ENCODE data around the gene CREG1. TPM values are rescaled to one million over a fixed set of nuclear protein-coding genes. Genes with fewer than 3 reads are reported as not detected.

CREG1 gene
- total RNA-seq, 1 experiment from 2014 or later: 63.9 TPM

- ATAC-seq: no peak
- CTCF ChIA-PET: no interaction called here
Observed at GRCh38 chr1:167584581-167584980, 31.0 kb upstream of the CREG1 start.

GRCh38 chr1:167582722-167583121 lies 29.2 kb upstream of the CREG1 start:
- H3K4me2 ChIP-seq (ENCODE audit: low read length): no peak overlapping the region
- BruUV-seq (replicated peaks): no TSS peak
- POLR2A ChIA-PET (ENCODE audit: unreplicated experiment): no interaction called here

More at GRCh38 chr1:167584581-167584980, 31.0 kb upstream of the CREG1 start:
- Histone ChIP-seq H3K9ac (ENCODE audit: low read length) (no peak overlapping the region), H3K4me3 (ENCODE audit: low read length) (no peak overlapping the region), H3K27ac (ENCODE audit: low read length) (no peak overlapping the region), H3K36me3 (ENCODE audit: low read depth, low read length) (no peaks in the 10 kb centered on the region), H3K9me3 (ENCODE audit: low read length) (no peaks in the 10 kb centered on the region), H3K27me3 (ENCODE audit: low read length) (peaks cover 59% of the 10 kb centered on the region), H4K20me1 (ENCODE audit: low read length) (no peaks in the 10 kb centered on the region), H3K9me2 (replicated peaks; ENCODE audit: low read length) (no peaks in the 10 kb centered on the region), H3F3A (ENCODE audit: low read length, unreplicated experiment) (no peaks in the 10 kb centered on the region), H3K79me2 (ENCODE audit: low read length) (no peaks in the 10 kb centered on the region), H3K4me2 (ENCODE audit: low read length) (no peak overlapping the region), H2AFZ (ENCODE audit: low read length) (no peak overlapping the region), H3K4me1 (ENCODE audit: insufficient read depth, low read length) (no peaks in the 10 kb centered on the region)
- intact Hi-C loops (cut with micrococcal nuclease): no loop called here
- TF ChIP-seq CTCF (conservative IDR thresholded peaks at IDR 0.05; ENCODE audit: low read depth, low read length) (no peak), EZH2 (IDR thresholded peaks at IDR 0.05; ENCODE audit: low read length, unreplicated experiment) (no peak), EZH2phosphoT487 (IDR thresholded peaks at IDR 0.05; ENCODE audit: borderline replicate concordance, low read length) (no peak)
- POLR2A ChIA-PET (ENCODE audit: unreplicated experiment): no interaction called here
- no TSS peak for BruUV-seq (replicated peaks)
- DNase-seq: no peak

GRCh38 chr1:167582064-167582463 lies 28.5 kb upstream of the CREG1 start:
- TF ChIP-seq EZH2phosphoT487 (IDR thresholded peaks at IDR 0.05; ENCODE audit: borderline replicate concordance, low read length) (no peak), EZH2 (IDR thresholded peaks at IDR 0.05; ENCODE audit: low read length, unreplicated experiment) (no peak), CTCF (conservative IDR thresholded peaks at IDR 0.05; ENCODE audit: low read depth, low read length) (no peak)
- no peak overlapping the region for H3K27ac ChIP-seq (ENCODE audit: low read length)
- BruUV-seq (replicated peaks): no TSS peak

More at GRCh38 chr1:167582722-167583121, 29.2 kb upstream of the CREG1 start:
- Histone ChIP-seq H3K79me2 (ENCODE audit: low read length) (no peaks in the 10 kb centered on the region), H3K27ac (ENCODE audit: low read length) (no peak overlapping the region), H3K4me1 (ENCODE audit: insufficient read depth, low read length) (no peaks in the 10 kb centered on the region), H4K20me1 (ENCODE audit: low read length) (no peaks in the 10 kb centered on the region), H3K9me3 (ENCODE audit: low read length) (no peaks in the 10 kb centered on the region), H3K9me2 (replicated peaks; ENCODE audit: low read length) (no peaks in the 10 kb centered on the region), H3F3A (ENCODE audit: low read length, unreplicated experiment) (no peaks in the 10 kb centered on the region), H2AFZ (ENCODE audit: low read length) (no peak overlapping the region), H3K27me3 (ENCODE audit: low read length) (peaks cover 72% of the 10 kb centered on the region), H3K4me3 (ENCODE audit: low read length) (no peak overlapping the region), H3K9ac (ENCODE audit: low read length) (no peak overlapping the region), H3K36me3 (ENCODE audit: low read depth, low read length) (no peaks in the 10 kb centered on the region)
- no peak for ATAC-seq
- DNase-seq: no peak
- intact Hi-C loops (cut with micrococcal nuclease): no loop called here
- no peak for TF ChIP-seq EZH2phosphoT487 (IDR thresholded peaks at IDR 0.05; ENCODE audit: borderline replicate concordance, low read length)
- CTCF ChIA-PET: interaction anchor here (0.5 kb wide), 1 partner anchor 240 kb away, joined by 7 read pairs; no protein-coding TSS in a partner anchor

More at GRCh38 chr1:167582064-167582463, 28.5 kb upstream of the CREG1 start:
- DNase-seq (no peak), ATAC-seq (no peak)
- Histone ChIP-seq H3K9me3 (ENCODE audit: low read length) (no peaks in the 10 kb centered on the region), H3K36me3 (ENCODE audit: low read depth, low read length) (no peaks in the 10 kb centered on the region), H3K4me2 (ENCODE audit: low read length) (no peak overlapping the region), H3F3A (ENCODE audit: low read length, unreplicated experiment) (no peaks in the 10 kb centered on the region), H2AFZ (ENCODE audit: low read length) (no peak overlapping the region), H3K79me2 (ENCODE audit: low read length) (no peaks in the 10 kb centered on the region), H3K27me3 (ENCODE audit: low read length) (peaks cover 71% of the 10 kb centered on the region), H4K20me1 (ENCODE audit: low read length) (no peaks in the 10 kb centered on the region), H3K4me1 (ENCODE audit: insufficient read depth, low read length) (no peaks in the 10 kb centered on the region), H3K9ac (ENCODE audit: low read length) (no peak overlapping the region), H3K4me3 (ENCODE audit: low read length) (no peak overlapping the region), H3K9me2 (replicated peaks; ENCODE audit: low read length) (no peaks in the 10 kb centered on the region)
- POLR2A ChIA-PET (ENCODE audit: unreplicated experiment): no interaction called here
- CTCF ChIA-PET: interaction anchor here (0.5 to 0.6 kb wide), 2 partner anchors 180 to 241 kb away, joined by 6 to 7 read pairs; no protein-coding TSS in a partner anchor
- intact Hi-C loops (cut with micrococcal nuclease): no loop called here

All from PC-3 (cell line).